SK-N-MC (cell line): ENCODE data around the gene SLC35A3.

Source experiments
- EZH2 ChIP-seq: fragments of 200-600 bp; sonication (generic); IDR thresholded peaks from one replicate; pipeline ENCODE4 v1.6.1; 2017; ENCODE audit warnings: antibody characterized with exemption
- FOXP2 ChIP-seq: optimal IDR thresholded peaks from 2 replicates; pipeline ENCODE3; 2011; ENCODE audit warnings: mild to moderate bottlenecking, moderate library complexity; ENCODE audit not compliant: insufficient read depth; ENCODE audit errors: extremely low read length, control extremely low read depth
- POLR2AphosphoS5 ChIP-seq: IDR thresholded peaks from 2 replicates; pipeline ENCODE4 v1.6.1; 2012; ENCODE audit warnings: mild to moderate bottlenecking, low read depth, low read length, borderline replicate concordance

DNA sequence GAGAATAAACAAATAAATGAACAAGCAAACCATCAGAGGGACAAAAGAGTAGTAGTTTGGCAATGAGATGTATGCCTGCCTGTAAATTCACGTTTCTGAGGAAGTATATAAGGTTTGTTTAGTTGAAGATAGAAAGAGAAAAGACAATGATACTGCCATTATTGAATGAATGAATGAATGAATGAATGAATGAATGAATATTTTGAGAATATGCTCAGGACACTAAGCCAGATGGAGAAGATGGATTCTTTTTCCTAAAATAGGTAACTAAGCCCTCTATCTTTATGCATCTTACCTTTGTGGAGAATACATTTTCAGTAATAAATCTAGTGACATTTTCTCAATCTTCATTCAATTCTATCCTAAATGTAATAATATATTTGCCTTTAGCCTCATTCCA lies 49.4 kb downstream of the SLC35A3 start:
- TF ChIP-seq EZH2 (no peak), POLR2AphosphoS5 (no peak), FOXP2 (no peak)
